K562 (cell line): Measurements from ENCODE around the gene PEX6. TPM values are rescaled to one million over a fixed set of nuclear protein-coding genes. Genes with fewer than 3 reads are reported as not detected.

Source experiments
- BCL6 ChIP-seq: fragments of 250-450 bp; sonication (Bioruptor Pico); IDR thresholded peaks from 2 replicates; pipeline ENCODE4 v1.4.0; 2020
- CREB1 ChIP-seq, 2 experiments: sonication (generic) in 1 of 2; formaldehyde crosslinking in 1 of 2; IDR thresholded peaks; 2 replicates each; pipeline versions ENCODE4 v1.6.1 to v1.8.0; 2012 to 2022; ENCODE audit warnings: inconsistent platforms in 1 of 2, mild to moderate bottlenecking in 1 of 2, missing genetic modification reagents in 1 of 2, moderate library complexity in 1 of 2
- EGR1 ChIP-seq: fragments of 450-650 bp; conservative IDR thresholded peaks from 2 replicates; pipeline ENCODE4 v1.6.1; 2017; ENCODE audit warnings: mild to moderate bottlenecking
- FOS ChIP-seq: IDR thresholded peaks from 3 replicates; pipeline ENCODE4 v1.6.1; 2011; ENCODE audit not compliant: insufficient read length; ENCODE audit errors: extremely low read depth
- GTF2E2 ChIP-seq: fragments of 200-800 bp; sonication (Bioruptor generic); IDR thresholded peaks from 2 replicates; pipeline ENCODE4 v1.6.1; 2016; ENCODE audit warnings: missing genetic modification characterization, missing compliant biosample characterization
- HMGN3 ChIP-seq: IDR thresholded peaks from 2 replicates; pipeline ENCODE4 v1.6.1; 2011; ENCODE audit warnings: borderline replicate concordance, low read depth, mild to moderate bottlenecking, mixed read lengths, low read length; ENCODE audit not compliant: insufficient read length; ENCODE audit errors: extremely low read depth
- MEIS2 ChIP-seq: fragments of 450-650 bp; IDR thresholded peaks from 2 replicates; pipeline ENCODE4 v1.6.1; 2014; ENCODE audit warnings: mild to moderate bottlenecking; ENCODE audit not compliant: partially characterized antibody
- MTA2 ChIP-seq: fragments of 450-650 bp; IDR thresholded peaks from 2 replicates; pipeline ENCODE4 v1.6.1; 2016; ENCODE audit warnings: low read depth
- NELFE ChIP-seq: IDR thresholded peaks from 2 replicates; pipeline ENCODE4 v1.6.1; 2011; ENCODE audit warnings: mild to moderate bottlenecking; ENCODE audit not compliant: insufficient read depth, insufficient read length
- NONO ChIP-seq, 2 experiments: fragments of 200-400 bp in 1 of 2; fragments of 450-650 bp in 1 of 2; formaldehyde crosslinking in 1 of 2; IDR thresholded peaks; 2 replicates each; pipeline ENCODE4 v1.6.1; 2017; ENCODE audit warnings: low read depth in 2 of 2, mild to moderate bottlenecking in 2 of 2, moderate library complexity in 2 of 2, low read length in 1 of 2
- PHTF2 ChIP-seq: fragments of 250-450 bp; sonication (Bioruptor Pico); IDR thresholded peaks from 2 replicates; pipeline ENCODE4 v1.5.0; 2021; ENCODE audit warnings: mild to moderate bottlenecking
- SMARCA5 ChIP-seq: fragments of 450-650 bp; IDR thresholded peaks from 2 replicates; pipeline ENCODE4 v1.6.1; 2016
- SMARCB1 ChIP-seq: IDR thresholded peaks from 2 replicates; pipeline ENCODE4 v1.6.1; 2011; ENCODE audit warnings: improper control_type of control experiment, low read depth; ENCODE audit not compliant: insufficient read length
- XRCC3 ChIP-seq: fragments of 450-650 bp; IDR thresholded peaks from 2 replicates; pipeline ENCODE4 v1.6.1; 2017; ENCODE audit warnings: mild to moderate bottlenecking, moderate library complexity
- ZNF146 ChIP-seq: IDR thresholded peaks from one replicate; pipeline ENCODE4 v1.6.1; 2018; ENCODE audit warnings: missing compliant biosample characterization; ENCODE audit not compliant: unreplicated experiment
- ZNF165 ChIP-seq: fragments of 250-450 bp; sonication (Bioruptor Pico); IDR thresholded peaks from 2 replicates; pipeline ENCODE4 v1.4.0; 2020; ENCODE audit warnings: borderline replicate concordance
- ZNF76 ChIP-seq: fragments of 250-450 bp; sonication (Bioruptor Pico); IDR thresholded peaks from 2 replicates; pipeline ENCODE4 v1.4.0; 2020; ENCODE audit warnings: mild to moderate bottlenecking, moderate library complexity, borderline replicate concordance
- ZNF785 ChIP-seq: fragments of 250-450 bp; sonication (Bioruptor Pico); IDR thresholded peaks from 2 replicates; pipeline ENCODE4 v1.4.0; 2020; ENCODE audit warnings: mild to moderate bottlenecking
- polyA plus RNA-seq, 8 experiments: library from polyadenylated mRNA; depleted of rRNA in 4 of 8; stranded (reverse) in 5 of 8; unstranded in 3 of 8; fragments of >200 nt; fragmentation: Nextera tagmentation in 2 of 8; fragmentation: Illumina TruSeq in 1 of 8; extraction: Ambion mirVana in 2 of 8; extraction: Trizol in 1 of 8; gene quantifications; 2 replicates each; pipeline versions ENCODE4 v1.2.1 to v1.2.3, GENCODE V29; 2011 to 2014; ENCODE audit warnings: inconsistent platforms in 1 of 8, missing spikeins in 1 of 8
- total RNA-seq, 7 experiments: library from RNA; depleted of rRNA in 6 of 7; stranded (reverse); fragments of >200 nt in 6 of 7; fragmentation: Illumina TruSeq in 2 of 7; extraction: Trizol in 2 of 7; gene quantifications; 2 replicates each; pipeline versions ENCODE4 v1.2.1 to v1.2.3, GENCODE V29; 2011 to 2021; ENCODE audit warnings: low replicate concordance in 1 of 7
- TF ChIP-seq, protein P1 (sequence below): sonication (generic); formaldehyde crosslinking; IDR thresholded peaks from 2 replicates; pipeline ENCODE4 v1.8.1; 2022; ENCODE audit warnings: missing genetic modification reagents
- TF ChIP-seq, protein P2 (sequence below), 2 experiments: fragments of 450-650 bp in 1 of 2; sonication (generic) in 1 of 2; formaldehyde crosslinking; conservative IDR thresholded peaks; 2 replicates each; pipeline versions ENCODE4 v1.4.0 to v1.8.1; 2020 to 2022; ENCODE audit warnings: mild to moderate bottlenecking in 1 of 2, missing genetic modification reagents in 1 of 2
- TF ChIP-seq, protein P3 (sequence below): sonication (generic); formaldehyde crosslinking; IDR thresholded peaks from 2 replicates; pipeline ENCODE4 v1.8.1; 2023; ENCODE audit warnings: mild to moderate bottlenecking, missing genetic modification reagents
- TF ChIP-seq, protein P4 (sequence below): IDR thresholded peaks from 2 replicates; pipeline ENCODE4 v1.6.1; 2011; ENCODE audit not compliant: insufficient read length; ENCODE audit errors: extremely low read depth
- TF ChIP-seq, protein P5 (sequence below): sonication (generic); formaldehyde crosslinking; IDR thresholded peaks from 2 replicates; pipeline ENCODE4 v1.8.0; 2022; ENCODE audit warnings: missing genetic modification reagents, mild to moderate bottlenecking, borderline replicate concordance

Gene PEX6
- total and polyA plus RNA-seq, 9 of the 15 experiments (the other 6 are each of a cell fraction or from before 2014, with no cell fraction given) = 0.17 to 20.8 (median 6.9) TPM

DNA sequence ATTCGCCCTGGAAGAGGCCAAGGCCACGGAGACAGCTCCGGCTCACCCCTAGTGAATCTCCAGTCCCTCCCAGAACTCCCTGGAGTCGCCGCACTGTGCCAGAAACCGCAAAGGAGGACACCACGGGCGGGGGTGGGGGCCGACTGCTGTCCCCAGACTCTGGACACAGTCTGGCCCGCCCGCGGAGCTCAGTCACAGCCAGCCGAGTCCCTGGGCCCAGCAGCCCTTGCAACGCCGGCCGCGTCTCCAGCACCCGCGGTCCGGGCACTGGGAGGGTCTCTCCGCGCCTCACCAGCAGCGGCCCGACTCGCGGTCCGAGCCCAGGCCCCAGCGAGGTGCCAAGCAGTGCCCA is 518 bp downstream of the PEX6 start (continued):
- TF ChIP-seq, protein P1, sequence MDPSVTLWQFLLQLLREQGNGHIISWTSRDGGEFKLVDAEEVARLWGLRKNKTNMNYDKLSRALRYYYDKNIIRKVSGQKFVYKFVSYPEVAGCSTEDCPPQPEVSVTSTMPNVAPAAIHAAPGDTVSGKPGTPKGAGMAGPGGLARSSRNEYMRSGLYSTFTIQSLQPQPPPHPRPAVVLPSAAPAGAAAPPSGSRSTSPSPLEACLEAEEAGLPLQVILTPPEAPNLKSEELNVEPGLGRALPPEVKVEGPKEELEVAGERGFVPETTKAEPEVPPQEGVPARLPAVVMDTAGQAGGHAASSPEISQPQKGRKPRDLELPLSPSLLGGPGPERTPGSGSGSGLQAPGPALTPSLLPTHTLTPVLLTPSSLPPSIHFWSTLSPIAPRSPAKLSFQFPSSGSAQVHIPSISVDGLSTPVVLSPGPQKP (CRISPR knock-in tag) = no peak
- no peak for TF ChIP-seq MEIS2
- no peak for TF ChIP-seq ZNF165 (CRISPR knock-in tag)
- TF ChIP-seq, protein P2, sequence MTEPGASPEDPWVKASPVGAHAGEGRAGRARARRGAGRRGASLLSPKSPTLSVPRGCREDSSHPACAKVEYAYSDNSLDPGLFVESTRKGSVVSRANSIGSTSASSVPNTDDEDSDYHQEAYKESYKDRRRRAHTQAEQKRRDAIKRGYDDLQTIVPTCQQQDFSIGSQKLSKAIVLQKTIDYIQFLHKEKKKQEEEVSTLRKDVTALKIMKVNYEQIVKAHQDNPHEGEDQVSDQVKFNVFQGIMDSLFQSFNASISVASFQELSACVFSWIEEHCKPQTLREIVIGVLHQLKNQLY (CRISPR knock-in tag; conservative IDR thresholded peaks at IDR 0.05) = no peak
- no peak for TF ChIP-seq CREB1 (IDR thresholded peaks at IDR 0.05)
- no peak for TF ChIP-seq CREB1 (CRISPR knock-in tag; IDR thresholded peaks at IDR 0.05)
- no peak for TF ChIP-seq SMARCA5
- TF ChIP-seq PHTF2 = no peak
- TF ChIP-seq BCL6 (CRISPR knock-in tag) = no peak
- peak; percentile 73 for TF ChIP-seq EGR1
- no peak for TF ChIP-seq ZNF785 (CRISPR knock-in tag)
- TF ChIP-seq ZNF146 = peak; percentile 28
- TF ChIP-seq, protein P3, sequence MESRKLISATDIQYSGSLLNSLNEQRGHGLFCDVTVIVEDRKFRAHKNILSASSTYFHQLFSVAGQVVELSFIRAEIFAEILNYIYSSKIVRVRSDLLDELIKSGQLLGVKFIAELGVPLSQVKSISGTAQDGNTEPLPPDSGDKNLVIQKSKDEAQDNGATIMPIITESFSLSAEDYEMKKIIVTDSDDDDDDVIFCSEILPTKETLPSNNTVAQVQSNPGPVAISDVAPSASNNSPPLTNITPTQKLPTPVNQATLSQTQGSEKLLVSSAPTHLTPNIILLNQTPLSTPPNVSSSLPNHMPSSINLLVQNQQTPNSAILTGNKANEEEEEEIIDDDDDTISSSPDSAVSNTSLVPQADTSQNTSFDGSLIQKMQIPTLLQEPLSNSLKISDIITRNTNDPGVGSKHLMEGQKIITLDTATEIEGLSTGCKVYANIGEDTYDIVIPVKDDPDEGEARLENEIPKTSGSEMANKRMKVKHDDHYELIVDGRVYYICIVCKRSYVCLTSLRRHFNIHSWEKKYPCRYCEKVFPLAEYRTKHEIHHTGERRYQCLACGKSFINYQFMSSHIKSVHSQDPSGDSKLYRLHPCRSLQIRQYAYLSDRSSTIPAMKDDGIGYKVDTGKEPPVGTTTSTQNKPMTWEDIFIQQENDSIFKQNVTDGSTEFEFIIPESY (CRISPR knock-in tag) = no peak
- TF ChIP-seq GTF2E2 (tag) = peak; percentile 21; the same call in 1 of the 2 replicates
- TF ChIP-seq NELFE = no peak
- TF ChIP-seq, protein P4, sequence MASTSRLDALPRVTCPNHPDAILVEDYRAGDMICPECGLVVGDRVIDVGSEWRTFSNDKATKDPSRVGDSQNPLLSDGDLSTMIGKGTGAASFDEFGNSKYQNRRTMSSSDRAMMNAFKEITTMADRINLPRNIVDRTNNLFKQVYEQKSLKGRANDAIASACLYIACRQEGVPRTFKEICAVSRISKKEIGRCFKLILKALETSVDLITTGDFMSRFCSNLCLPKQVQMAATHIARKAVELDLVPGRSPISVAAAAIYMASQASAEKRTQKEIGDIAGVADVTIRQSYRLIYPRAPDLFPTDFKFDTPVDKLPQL = no peak
- 0 out of 2 replicates have a peak, but pooled peaks have one; percentile 7 for TF ChIP-seq ZNF76
- no peak for TF ChIP-seq MTA2
- TF ChIP-seq HMGN3 = peak; percentile 42
- no peak for TF ChIP-seq SMARCB1
- TF ChIP-seq NONO (IDR thresholded peaks at IDR 0.05; ENCODE audit: low read depth in 2 of 2, low read length in 1 of 2) = no peak
- TF ChIP-seq FOS = no peak
- no peak for TF ChIP-seq XRCC3
- TF ChIP-seq, protein P5, sequence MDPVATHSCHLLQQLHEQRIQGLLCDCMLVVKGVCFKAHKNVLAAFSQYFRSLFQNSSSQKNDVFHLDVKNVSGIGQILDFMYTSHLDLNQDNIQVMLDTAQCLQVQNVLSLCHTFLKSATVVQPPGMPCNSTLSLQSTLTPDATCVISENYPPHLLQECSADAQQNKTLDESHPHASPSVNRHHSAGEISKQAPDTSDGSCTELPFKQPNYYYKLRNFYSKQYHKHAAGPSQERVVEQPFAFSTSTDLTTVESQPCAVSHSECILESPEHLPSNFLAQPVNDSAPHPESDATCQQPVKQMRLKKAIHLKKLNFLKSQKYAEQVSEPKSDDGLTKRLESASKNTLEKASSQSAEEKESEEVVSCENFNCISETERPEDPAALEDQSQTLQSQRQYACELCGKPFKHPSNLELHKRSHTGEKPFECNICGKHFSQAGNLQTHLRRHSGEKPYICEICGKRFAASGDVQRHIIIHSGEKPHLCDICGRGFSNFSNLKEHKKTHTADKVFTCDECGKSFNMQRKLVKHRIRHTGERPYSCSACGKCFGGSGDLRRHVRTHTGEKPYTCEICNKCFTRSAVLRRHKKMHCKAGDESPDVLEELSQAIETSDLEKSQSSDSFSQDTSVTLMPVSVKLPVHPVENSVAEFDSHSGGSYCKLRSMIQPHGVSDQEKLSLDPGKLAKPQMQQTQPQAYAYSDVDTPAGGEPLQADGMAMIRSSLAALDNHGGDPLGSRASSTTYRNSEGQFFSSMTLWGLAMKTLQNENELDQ (CRISPR knock-in tag) = no peak; the same call in 1 of the 2 replicates
